Measurements from ENCODE around the gene TXNDC11.

- TF ChIP-seq CTCF (IDR thresholded peaks at IDR 0.05; ENCODE audit: low read depth, low read length) (no peak), MAX (IDR thresholded peaks at IDR 0.05; ENCODE audit: low read depth, low read length) (no peak), POLR2A (IDR thresholded peaks at IDR 0.05; ENCODE audit: extremely low read depth, insufficient read length) (no peak), MYC (IDR thresholded peaks at IDR 0.05; ENCODE audit: low read depth, low read length) (no peak)
These were observed 20.7 kb downstream of the TXNDC11 start for GRCh38 chr16:11721781-11722467.

All from NB4 (cell line).